Hepatocyte (in vitro differentiated cells): Measurements from ENCODE around the gene CLDN18. TPM values are rescaled to one million over a fixed set of nuclear protein-coding genes. Genes with fewer than 3 reads are reported as not detected.

Source experiments
- DNase-seq: peaks from one replicate; pipeline ENCODE4 v3.0.0-alpha.2; 2016; ENCODE audit warnings: low spot score
- H2AFZ ChIP-seq: fragments of 200-600 bp; sonication (generic); 2 replicates; pipeline ENCODE4 v1.6.0; 2016; ENCODE audit warnings: antibody characterized with exemption, mild to moderate bottlenecking
- H3K27ac ChIP-seq: fragments of 200-600 bp; sonication (generic); 2 replicates; pipeline ENCODE4 v1.5.1; 2016; ENCODE audit warnings: mild to moderate bottlenecking
- H3K27me3 ChIP-seq: fragments of 200-600 bp; sonication (generic); 2 replicates; pipeline ENCODE4 v1.6.1; 2016
- H3K36me3 ChIP-seq: fragments of 200-600 bp; sonication (generic); replicated peaks from 2 replicates; pipeline ENCODE4 v1.5.1; 2016; ENCODE audit warnings: low read depth; ENCODE audit not compliant: insufficient read depth
- H3K4me1 ChIP-seq: fragments of 200-600 bp; sonication (generic); 2 replicates; pipeline ENCODE4 v1.5.1; 2016; ENCODE audit warnings: mild to moderate bottlenecking, moderate library complexity; ENCODE audit not compliant: insufficient read depth
- H3K4me2 ChIP-seq: fragments of 200-600 bp; sonication (generic); 2 replicates; pipeline ENCODE4 v1.6.0; 2016
- H3K4me3 ChIP-seq: fragments of 200-600 bp; sonication (generic); 2 replicates; pipeline ENCODE4 v1.5.1; 2016; ENCODE audit warnings: mild to moderate bottlenecking
- H3K79me2 ChIP-seq: fragments of 200-600 bp; sonication (generic); 2 replicates; pipeline ENCODE4 v1.6.0; 2017; ENCODE audit warnings: mild to moderate bottlenecking
- H3K9me2 ChIP-seq: fragments of 200-600 bp; sonication (generic); replicated peaks from 2 replicates; pipeline ENCODE4 v1.6.0; 2017; ENCODE audit warnings: mild to moderate bottlenecking; ENCODE audit not compliant: insufficient read depth
- H3K9me3 ChIP-seq: fragments of 200-600 bp; sonication (generic); 2 replicates; pipeline ENCODE4 v1.5.1; 2016; ENCODE audit warnings: low read depth, mild to moderate bottlenecking
- H4K20me1 ChIP-seq: fragments of 200-600 bp; sonication (generic); 2 replicates; pipeline ENCODE4 v1.6.0; 2016; ENCODE audit warnings: mild to moderate bottlenecking; ENCODE audit not compliant: insufficient read depth, poor library complexity, severe bottlenecking
- CTCF ChIP-seq: fragments of 200-600 bp; sonication (generic); IDR thresholded peaks from 2 replicates; pipeline ENCODE4 v1.5.1; 2016; ENCODE audit warnings: antibody characterized with exemption, mild to moderate bottlenecking; ENCODE audit not compliant: poor library complexity
- EZH2 ChIP-seq: fragments of 200-600 bp; sonication (generic); IDR thresholded peaks from 2 replicates; pipeline ENCODE4 v1.6.1; 2016; ENCODE audit warnings: antibody characterized with exemption, mild to moderate bottlenecking, borderline replicate concordance
- EZH2phosphoT487 ChIP-seq: fragments of 200-600 bp; sonication (generic); IDR thresholded peaks from one replicate; pipeline ENCODE4 v1.6.1; 2018; ENCODE audit warnings: antibody characterized with exemption, mild to moderate bottlenecking, low read depth, moderate library complexity; ENCODE audit not compliant: unreplicated experiment, severe bottlenecking
- WGBS: methylation state at CpG from one replicate; pipeline ENCODE4 v1.1.6; 2016; ENCODE audit warnings: low lambda C conversion rate; ENCODE audit errors: missing lambda C conversion rate; 5-methylcytosine and 5-hydroxymethylcytosine counted together
- polyA plus RNA-seq: library from polyadenylated mRNA; unstranded; fragments of >200 nt; fragmentation: Nextera tagmentation; extraction: Ambion mirVana; gene quantifications from 2 replicates; pipeline ENCODE4 v1.2.1, GENCODE V29; 2016
- total RNA-seq: library from RNA; depleted of rRNA; stranded (reverse); fragments of >200 nt; gene quantifications from 2 replicates; pipeline ENCODE4 v1.2.3, GENCODE V29; 2014

The CLDN18 gene
- total and polyA plus RNA-seq, 2 experiments from 2014 or later: 36.4 to 73.0 TPM

DNA sequence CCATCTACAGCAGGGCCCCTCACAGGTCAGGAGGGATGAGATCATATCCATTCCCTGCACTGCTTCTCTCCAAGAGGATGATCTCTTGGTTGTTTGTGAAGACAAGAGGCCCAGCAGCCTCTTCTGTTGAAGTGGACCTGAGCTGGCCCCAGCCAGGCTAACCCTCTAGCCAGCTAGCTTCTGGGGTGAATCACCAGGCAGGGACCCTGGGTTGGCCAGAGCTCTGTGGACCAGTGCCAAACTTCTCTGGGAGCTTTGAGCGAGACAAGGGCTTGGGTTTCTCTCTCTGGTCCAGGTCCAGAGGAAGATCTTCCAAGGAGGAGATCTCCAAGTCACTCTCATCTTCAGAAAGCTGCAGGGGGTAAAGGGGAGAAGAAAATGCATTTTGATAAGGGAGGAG is 52.7 kb downstream of the CLDN18 start:
- Histone ChIP-seq H3K27ac (no peak overlapping the region), H3K4me1 (no peaks in the 10 kb centered on the region), H2AFZ (no peak overlapping the region), H3K9me2 (no peaks in the 10 kb centered on the region), H3K36me3 (no peaks in the 10 kb centered on the region), H3K79me2 (no peaks in the 10 kb centered on the region), H3K27me3 (no peaks in the 10 kb centered on the region), H3K4me2 (no peak overlapping the region), H4K20me1 (no peaks in the 10 kb centered on the region), H3K4me3 (no peak overlapping the region), H3K9me3 (no peaks in the 10 kb centered on the region)
- TF ChIP-seq EZH2: no peak
- no peak for TF ChIP-seq EZH2phosphoT487
- no peak for TF ChIP-seq CTCF
- no peak for DNase-seq
- 88% methylated on average over 1 of the region's 1 CpG for WGBS

DNA sequence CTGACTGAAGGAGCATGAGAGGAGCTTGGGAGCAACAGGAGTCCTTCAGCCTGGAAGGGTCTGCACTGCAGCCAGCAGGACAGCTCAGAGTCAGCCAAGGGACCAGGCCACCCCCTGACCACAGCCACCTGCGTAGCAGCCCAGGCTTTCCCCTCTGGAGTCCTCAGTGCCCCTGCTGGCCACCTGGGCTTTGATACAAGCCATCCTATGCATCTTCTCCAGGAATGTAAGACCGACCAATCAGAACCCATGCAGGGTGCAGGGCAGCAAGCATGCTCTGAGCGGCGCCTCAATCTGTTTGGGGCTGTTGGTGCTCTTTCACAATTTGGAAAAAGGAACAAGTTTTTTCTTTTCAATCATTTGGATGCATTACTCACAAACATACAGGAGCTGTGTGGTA is 53.5 kb downstream of the CLDN18 start:
- H3K9me2 ChIP-seq: no peaks in the 10 kb centered on the region
- H4K20me1 ChIP-seq: no peaks in the 10 kb centered on the region
- H3K4me1 ChIP-seq: no peaks in the 10 kb centered on the region
- H3K27me3 ChIP-seq: no peaks in the 10 kb centered on the region
- no peak overlapping the region for H3K4me2 ChIP-seq
- no peak overlapping the region for H2AFZ ChIP-seq
- H3K36me3 ChIP-seq: no peaks in the 10 kb centered on the region
- H3K4me3 ChIP-seq: no peak overlapping the region
- no peak overlapping the region for H3K27ac ChIP-seq
- 72% methylated on average over 4 of the region's 4 CpGs for WGBS
- H3K79me2 ChIP-seq: no peaks in the 10 kb centered on the region
- TF ChIP-seq CTCF (no peak), EZH2 (no peak), EZH2phosphoT487 (no peak)
- no peaks in the 10 kb centered on the region for H3K9me3 ChIP-seq
- DNase-seq: no peak

GRCh38 chr3:138065949-138066348 is 56.0 kb downstream of the CLDN18 start:
- Histone ChIP-seq H3K4me1 (no peaks in the 10 kb centered on the region), H3K4me3 (no peak overlapping the region), H3K27ac (no peak overlapping the region), H3K4me2 (no peak overlapping the region), H3K9me2 (no peaks in the 10 kb centered on the region), H2AFZ (no peak overlapping the region), H3K27me3 (no peaks in the 10 kb centered on the region), H3K36me3 (no peaks in the 10 kb centered on the region), H3K79me2 (no peaks in the 10 kb centered on the region), H4K20me1 (no peaks in the 10 kb centered on the region), H3K9me3 (no peaks in the 10 kb centered on the region)
- WGBS: 98% methylated on average over 2 of the region's 2 CpGs
- no peak for DNase-seq
- TF ChIP-seq EZH2phosphoT487: no peak
- no peak for TF ChIP-seq CTCF
- no peak for TF ChIP-seq EZH2

- Histone ChIP-seq H3K27ac (no peak overlapping the region), H3K36me3 (no peaks in the 10 kb centered on the region)
Observed at GRCh38 chr3:138066383-138066782, 56.4 kb downstream of the CLDN18 start.

More at GRCh38 chr3:138066383-138066782, 56.4 kb downstream of the CLDN18 start:
- DNase-seq: no peak
- Histone ChIP-seq H3K4me1 (no peaks in the 10 kb centered on the region), H2AFZ (no peak overlapping the region), H3K79me2 (no peaks in the 10 kb centered on the region), H3K9me2 (no peaks in the 10 kb centered on the region), H3K4me3 (no peak overlapping the region), H3K27me3 (no peaks in the 10 kb centered on the region), H3K4me2 (no peak overlapping the region), H4K20me1 (no peaks in the 10 kb centered on the region), H3K9me3 (no peaks in the 10 kb centered on the region)
- 93% methylated on average over 8 of the region's 8 CpGs for WGBS
- no peak for TF ChIP-seq CTCF
- TF ChIP-seq EZH2: no peak
- TF ChIP-seq EZH2phosphoT487: no peak
